HepG2 (cell line): ENCODE results near the gene DNMT1. TPM values are rescaled to one million over a fixed set of nuclear protein-coding genes. Genes with fewer than 3 reads are reported as not detected.
"Not testable (repeated sequence)": the region's sequence is repeated elsewhere in the genome, so short reads cannot be mapped to it uniquely, and the experiment has no call there.

ENCODE experiments used
- ATAC-seq: fragments of 200-7000 bp; cut with Tn5 transposase; 3 replicates; pipeline ENCODE4 v1.9.1; 2020; ENCODE audit warnings: mild to moderate bottlenecking, moderate library complexity
- BruUV-seq: library from RNA; stranded (reverse); fragments of 400-500 nt; replicated peaks from 2 replicates; lab custom pipeline; 2021; lab: Mats Ljungman, UMichigan
- CTCF ChIA-PET: fragments of 300-600 bp; formaldehyde crosslinking; extraction: SDS; loops from one replicate; lab custom pipeline; 2021; ENCODE audit warnings: low total read pairs, inconsistent platforms, low intra/inter-chr PET ratio; lab: Yijun Ruan, JAX
- POLR2A ChIA-PET: fragments of 350-600 bp; sonication (Branson Sonifier 250); formaldehyde crosslinking; loops from one replicate; lab custom pipeline; 2020; ENCODE audit warnings: antibody characterized with exemption, inconsistent platforms; lab: Yijun Ruan, JAX
- DNase-seq: peaks from one replicate; pipeline ENCODE4 v3.0.0-alpha.2; 2015; ENCODE audit warnings: low spot score
- FAIRE-seq: peaks from 3 replicates; lab custom pipeline; 2011; peaks lifted over from hg19 to GRCh38; lab: Jason Lieb, UNC
- H2AFZ ChIP-seq: one replicate; pipeline ENCODE4 v1.6.1; 2011; ENCODE audit warnings: low read length, inconsistent platforms
- H3K27ac ChIP-seq: fragments of 300-600 bp; 3 replicates; pipeline ENCODE4 v1.8.0; 2011; ENCODE audit warnings: mixed run types, mild to moderate bottlenecking, mixed read lengths, low read length, inconsistent platforms; ENCODE audit not compliant: insufficient read depth; ENCODE audit errors: extremely low read length
- H3K27me3 ChIP-seq, 2 experiments: fragments of 200-600 bp in 1 of 2; 2 replicates in 1 of 2; 3 replicates in 1 of 2; pipeline versions ENCODE4 v1.6.0 to v1.8.0; 2011; ENCODE audit warnings: low read length in 2 of 2, mild to moderate bottlenecking in 2 of 2, moderate library complexity in 2 of 2, inconsistent platforms in 1 of 2; ENCODE audit not compliant: insufficient read depth in 2 of 2, control insufficient read depth in 1 of 2
- H3K36me3 ChIP-seq, 2 experiments: fragments of 200-600 bp in 1 of 2; replicated peaks in 1 of 2; 2 replicates in 1 of 2; 3 replicates in 1 of 2; pipeline versions ENCODE4 v1.5.1 to v1.8.0; 2011; ENCODE audit warnings: low read length in 2 of 2, inconsistent platforms in 1 of 2; ENCODE audit not compliant: insufficient read depth in 2 of 2, control insufficient read depth in 1 of 2
- H3K4me1 ChIP-seq: 2 replicates; pipeline ENCODE4 v1.5.1; 2012; ENCODE audit warnings: low read length, inconsistent platforms; ENCODE audit not compliant: insufficient read depth
- H3K4me2 ChIP-seq: 2 replicates; pipeline ENCODE4 v1.6.0; 2011; ENCODE audit warnings: low read depth, low read length, inconsistent platforms
- H3K4me3 ChIP-seq, 3 experiments: fragments of 200-600 bp in 1 of 3; sonication (generic), shearing (Covaris generic) in 1 of 3; replicated peaks in 1 of 3; 2 replicates each; pipeline ENCODE4 v1.5.1; 2011 to 2016; ENCODE audit warnings: low read length in 3 of 3, inconsistent platforms in 2 of 3, low read depth in 2 of 3, mild to moderate bottlenecking in 2 of 3, control low read depth in 1 of 3, mixed read lengths in 1 of 3; ENCODE audit not compliant: insufficient read depth in 1 of 3
- H3K79me2 ChIP-seq: one replicate; pipeline ENCODE4 v1.6.1; 2011; ENCODE audit warnings: low read length, inconsistent platforms; ENCODE audit not compliant: insufficient read depth
- H3K9ac ChIP-seq: 2 replicates; pipeline ENCODE4 v1.6.0; 2011; ENCODE audit warnings: mild to moderate bottlenecking, low read depth, low read length, inconsistent platforms; ENCODE audit not compliant: insufficient read depth
- H3K9me3 ChIP-seq: 2 replicates; pipeline ENCODE4 v1.5.1; 2012; ENCODE audit warnings: mild to moderate bottlenecking, low read length
- H4K20me1 ChIP-seq: 2 replicates; pipeline ENCODE4 v1.6.0; 2011; ENCODE audit warnings: inconsistent platforms, mild to moderate bottlenecking, low read length, moderate library complexity; ENCODE audit not compliant: insufficient read depth
- FOSL2 ChIP-seq: sonication (generic); formaldehyde crosslinking; IDR thresholded peaks from 2 replicates; pipeline ENCODE4 v1.4.0; 2020; ENCODE audit warnings: missing genetic modification reagents
- HNF4G ChIP-seq, 2 experiments: sonication (generic) in 1 of 2; formaldehyde crosslinking in 1 of 2; IDR thresholded peaks; 2 replicates each; pipeline versions ENCODE4 v1.4.0 to v1.6.1; 2011 to 2020; ENCODE audit warnings: borderline replicate concordance in 2 of 2, low read depth in 2 of 2, mild to moderate bottlenecking in 2 of 2, low read length in 1 of 2, missing genetic modification reagents in 1 of 2, moderate library complexity in 1 of 2
- HOXA9 ChIP-seq: sonication (generic); formaldehyde crosslinking; IDR thresholded peaks from 2 replicates; pipeline ENCODE4 v1.8.1; 2022; ENCODE audit warnings: missing genetic modification reagents, mild to moderate bottlenecking, moderate library complexity, borderline replicate concordance
- KDM5B ChIP-seq: sonication (generic); formaldehyde crosslinking; IDR thresholded peaks from 2 replicates; pipeline ENCODE4 v1.4.0; 2020; ENCODE audit warnings: missing genetic modification reagents, mild to moderate bottlenecking, borderline replicate concordance
- KLF16 ChIP-seq, 2 experiments: sonication (generic) in 1 of 2; formaldehyde crosslinking in 1 of 2; IDR thresholded peaks; 2 replicates each; pipeline versions ENCODE4 v1.6.1 to v1.8.0; 2016 to 2023; ENCODE audit warnings: missing genetic modification reagents in 2 of 2, missing compliant biosample characterization in 1 of 2
- NR2C2 ChIP-seq: sonication (generic); formaldehyde crosslinking; IDR thresholded peaks from 2 replicates; pipeline ENCODE4 v1.4.0; 2020; ENCODE audit warnings: missing genetic modification reagents, mild to moderate bottlenecking, moderate library complexity, borderline replicate concordance
- NR2F1 ChIP-seq, 2 experiments: fragments of 450-650 bp in 1 of 2; formaldehyde crosslinking in 1 of 2; IDR thresholded peaks; 2 replicates each; pipeline versions ENCODE4 v1.5.0 to v1.6.1; 2016 to 2020; ENCODE audit warnings: mild to moderate bottlenecking in 1 of 2, missing compliant biosample characterization in 1 of 2, missing genetic modification reagents in 1 of 2, moderate library complexity in 1 of 2
- RARA ChIP-seq: IDR thresholded peaks from 2 replicates; pipeline ENCODE4 v1.6.1; 2016; ENCODE audit warnings: missing genetic modification reagents, missing compliant biosample characterization
- SKI ChIP-seq: fragments of 450-650 bp; IDR thresholded peaks from one replicate; pipeline ENCODE4 v1.6.1; 2018; ENCODE audit warnings: mild to moderate bottlenecking; ENCODE audit not compliant: partially characterized antibody
- ZMYM2 ChIP-seq: sonication (generic); formaldehyde crosslinking; IDR thresholded peaks from 2 replicates; pipeline ENCODE4 v1.8.0; 2022; ENCODE audit warnings: mild to moderate bottlenecking, missing genetic modification reagents
- ZNF713 ChIP-seq: sonication (generic); formaldehyde crosslinking; IDR thresholded peaks from 2 replicates; pipeline ENCODE4 v1.4.0; 2020; ENCODE audit warnings: mild to moderate bottlenecking, missing genetic modification reagents
- WGBS: methylation state at CpG from one replicate; pipeline ENCODE4 v1.1.6; 2017; ENCODE audit warnings: low lambda C conversion rate; 5-methylcytosine and 5-hydroxymethylcytosine counted together
- in situ Hi-C: cut with HindIII; loops from 2 replicates; pipeline ENCODE4 v1.10.0; 2017; ENCODE audit warnings: low pct_unique_long_range_greater_than_20kb; ENCODE audit not compliant: extremely low pct_ligation_motif_present
- intact Hi-C: fragments of 100-400 bp; cut with micrococcal nuclease; formaldehyde crosslinking; loops from one replicate; pipeline ENCODE4 v1.10.0; 2022; ENCODE audit not compliant: unreplicated experiment
- polyA plus RNA-seq, 8 experiments: library from polyadenylated mRNA; depleted of rRNA in 3 of 8; stranded (reverse) in 7 of 8; unstranded in 1 of 8; fragments of >200 nt; fragmentation: Illumina TruSeq in 4 of 8; extraction: Trizol in 4 of 8; gene quantifications; 2 replicates each; pipeline versions ENCODE4 v1.2.1 to v1.2.3, GENCODE V29; 2011 to 2016; ENCODE audit warnings: low read depth in 4 of 8, missing spikeins in 1 of 8, mixed read lengths in 1 of 8; ENCODE audit not compliant: insufficient read depth in 1 of 8
- total RNA-seq, 5 experiments: library from RNA; depleted of rRNA; stranded (reverse); fragments of >200 nt; fragmentation: Illumina TruSeq; extraction: Trizol; gene quantifications; 2 replicates each; pipeline ENCODE4 v1.2.3, GENCODE V29; 2016; ENCODE audit warnings: low read depth in 1 of 5

DNMT1 gene
- total and polyA plus RNA-seq, 2 of the 13 experiments (the other 11 are each of a cell fraction or from before 2014, with no cell fraction given) = 31.2 to 91.1 TPM

DNA sequence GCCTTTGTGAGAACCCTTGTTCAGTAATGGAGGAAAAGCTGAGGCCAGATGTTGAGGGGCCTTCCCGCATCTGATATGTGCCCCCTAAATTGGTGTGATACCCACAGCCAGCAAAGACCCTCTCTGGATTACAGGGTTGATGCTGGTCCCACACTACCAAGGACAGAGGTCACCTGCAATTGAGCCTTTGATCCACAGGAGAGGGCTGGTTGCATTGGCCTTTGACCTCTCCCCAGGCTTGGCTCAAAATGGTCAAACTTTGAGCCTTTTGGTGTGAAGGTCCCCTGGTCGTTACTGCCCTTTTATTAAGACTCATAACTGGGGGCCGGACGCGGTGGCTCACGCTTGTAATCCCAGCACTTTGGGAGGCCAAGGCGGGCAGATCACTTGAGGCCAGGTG, 48.9 kb upstream of the DNMT1 start (continued):
- TF ChIP-seq NR2C2 = peak; percentile 75
- no peak for TF ChIP-seq HOXA9
- no peak for TF ChIP-seq ZNF713 (CRISPR knock-in tag)
- peak; percentile 66; the same call in 1 of the 2 replicates for TF ChIP-seq HNF4G (IDR thresholded peaks at IDR 0.05; ENCODE audit: borderline replicate concordance, low read depth, low read length)
- 0 out of 2 replicates have a peak, but pooled peaks have one; percentile 19 for TF ChIP-seq HNF4G (CRISPR knock-in tag; IDR thresholded peaks at IDR 0.05; ENCODE audit: borderline replicate concordance, low read depth)
- peak; percentile 54 to 58; a peak in 3 of 4 replicates for TF ChIP-seq NR2F1 (CRISPR knock-in tag; IDR thresholded peaks at IDR 0.05)
- TF ChIP-seq ZMYM2 (CRISPR knock-in tag) = 0 out of 2 replicates have a peak, but pooled peaks have one; percentile 23
- no peak for TF ChIP-seq KLF16 (CRISPR knock-in tag; IDR thresholded peaks at IDR 0.05)
- TF ChIP-seq KDM5B = peak; percentile 38; the same call in 1 of the 2 replicates
- 0 out of 2 replicates have a peak, but pooled peaks have one; percentile 7 for TF ChIP-seq RARA (CRISPR knock-in tag)

DNA sequence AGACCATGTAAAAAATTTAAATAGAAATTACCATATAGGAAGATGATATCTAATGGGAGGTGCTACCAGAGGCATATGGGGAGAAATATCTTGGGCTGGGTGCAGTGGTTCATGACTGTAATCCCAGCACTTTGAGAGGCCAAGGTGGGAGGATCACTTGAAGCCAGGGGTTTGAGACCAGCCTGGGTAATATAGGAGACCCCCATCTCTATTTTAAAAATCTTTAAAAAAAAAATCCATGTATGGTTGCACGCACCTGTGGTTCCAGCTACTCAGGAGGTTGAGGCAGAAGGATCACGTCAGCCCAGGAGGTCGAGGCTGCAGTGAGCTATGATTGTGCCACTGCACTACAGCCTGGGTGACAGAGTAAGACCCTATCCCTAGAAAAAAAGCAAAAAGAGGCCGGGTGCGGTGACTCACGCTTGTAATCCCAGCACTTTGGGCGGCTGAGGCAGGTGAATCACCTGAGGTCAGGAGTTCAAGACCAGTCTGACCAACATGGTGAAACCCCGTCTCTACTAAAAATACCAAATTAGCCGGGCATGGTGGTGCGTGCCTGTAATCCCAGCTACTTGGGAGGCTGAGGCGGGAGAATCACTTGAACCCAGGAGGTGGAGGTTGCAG, 47.2 kb upstream of the DNMT1 start:
- ATAC-seq, H3K36me3 ChIP-seq, H3K27me3 ChIP-seq, H3K4me3 ChIP-seq, BruUV-seq, H4K20me1 ChIP-seq, in situ Hi-C loops, H3K27ac ChIP-seq, DNase-seq, H2AFZ ChIP-seq, intact Hi-C loops, H3K9ac ChIP-seq, H3K9me3 ChIP-seq, H3K79me2 ChIP-seq, FAIRE-seq, CTCF ChIA-PET, H3K4me2 ChIP-seq: not testable (repeated sequence)
- TF ChIP-seq SKI (peak; percentile 32), RARA (CRISPR knock-in tag) (peak; percentile 40), FOSL2 (CRISPR knock-in tag) (peak; percentile 55; the same call in 1 of the 2 replicates)
- POLR2A ChIA-PET = interaction anchor here (0.6 kb wide), 1 partner anchor 141 kb away, joined by 5 read pairs; no protein-coding TSS in a partner anchor
- H3K4me1 ChIP-seq = peaks cover 73% of the 10 kb centered on the region
- WGBS = 49% methylated on average over 11 of the region's 11 CpGs
